Naive thymus-derived CD4-positive, alpha-beta T cell (primary cell): Measurements from ENCODE around the gene SLC22A2. TPM values are rescaled to one million over a fixed set of nuclear protein-coding genes. Genes with fewer than 3 reads are reported as not detected.
A peak's percentile ranks its signal among the peaks of the same experiment; 100 is the strongest.

Experiments used
- ATAC-seq: fragments of 150-1000 bp; cut with Tn5 transposase; 2 replicates; pipeline ENCODE4 v1.10.0; 2021; ENCODE audit warnings: mild to moderate bottlenecking, moderate library complexity
- CTCF ChIA-PET: fragments of 350-600 bp; sonication (Branson Sonifier 250); formaldehyde crosslinking; loops from one replicate; lab custom pipeline; 2021; ENCODE audit warnings: antibody characterized with exemption; lab: Charles Lee
- POLR2A ChIA-PET: fragments of 350-600 bp; sonication (Branson Sonifier 250); formaldehyde crosslinking; loops from one replicate; lab custom pipeline; 2021; ENCODE audit warnings: antibody characterized with exemption, inconsistent platforms; lab: Charles Lee
- DNase-seq, 9 donors: peaks; one replicate each; pipeline versions ENCODE4 v3.0.0 to v3.0.0-alpha.2; 2020 to 2022; ENCODE audit warnings: mixed read lengths in 1 of 9
- H3K27ac ChIP-seq: one replicate; pipeline ENCODE4 v1.7.0; 2013; ENCODE audit warnings: mild to moderate bottlenecking, low read depth, low read length, moderate library complexity
- H3K27me3 ChIP-seq, 2 donors: one replicate each; pipeline ENCODE4 v1.7.0; 2013; ENCODE audit warnings: low read length in 2 of 2, mild to moderate bottlenecking in 2 of 2, moderate library complexity in 2 of 2; ENCODE audit not compliant: control insufficient read depth in 2 of 2, insufficient read depth in 2 of 2
- H3K36me3 ChIP-seq, 3 experiments: 1 replicate in 2 of 3; 2 replicates in 1 of 3; pipeline ENCODE4 v1.7.0; 2013; ENCODE audit warnings: low read length in 3 of 3, mild to moderate bottlenecking in 3 of 3, moderate library complexity in 1 of 3; ENCODE audit not compliant: insufficient read depth in 3 of 3, control insufficient read depth in 2 of 3
- H3K4me1 ChIP-seq, 2 donors: one replicate each; pipeline ENCODE4 v1.7.0; 2013; ENCODE audit warnings: low read length in 2 of 2, mild to moderate bottlenecking in 2 of 2, moderate library complexity in 1 of 2; ENCODE audit not compliant: control insufficient read depth in 2 of 2, insufficient read depth in 2 of 2
- H3K4me3 ChIP-seq: 2 replicates; pipeline ENCODE4 v1.7.0; 2013; ENCODE audit warnings: mild to moderate bottlenecking, low read length
- H3K9me3 ChIP-seq, 3 experiments: 1 replicate in 2 of 3; 2 replicates in 1 of 3; pipeline ENCODE4 v1.7.0; 2013; ENCODE audit warnings: low read length in 3 of 3; ENCODE audit not compliant: control insufficient read depth in 2 of 3
- H3K27ac Mint-ChIP-seq, 9 donors: one replicate each; pipeline ENCODE4 v1.8.0; 2020 to 2022; ENCODE audit warnings: mixed read lengths in 9 of 9, mild to moderate bottlenecking in 8 of 9, moderate library complexity in 5 of 9, inconsistent platforms in 2 of 9
- H3K27me3 Mint-ChIP-seq, 5 donors: one replicate each; pipeline ENCODE4 v1.8.0; 2021 to 2022; ENCODE audit warnings: mixed read lengths in 5 of 5, mild to moderate bottlenecking in 1 of 5
- H3K36me3 Mint-ChIP-seq, 5 donors: one replicate each; pipeline ENCODE4 v1.8.0; 2020 to 2022; ENCODE audit warnings: mixed read lengths in 5 of 5, mild to moderate bottlenecking in 3 of 5, inconsistent platforms in 1 of 5
- H3K4me1 Mint-ChIP-seq, 7 donors: one replicate each; pipeline ENCODE4 v1.8.0; 2020 to 2022; ENCODE audit warnings: mixed read lengths in 7 of 7, mild to moderate bottlenecking in 3 of 7, inconsistent platforms in 1 of 7
- H3K4me3 Mint-ChIP-seq, 10 donors: one replicate each; pipeline ENCODE4 v1.8.0; 2020 to 2022; ENCODE audit warnings: mild to moderate bottlenecking in 10 of 10, mixed read lengths in 10 of 10, moderate library complexity in 6 of 10, inconsistent platforms in 2 of 10
- H3K9me3 Mint-ChIP-seq, 11 donors: one replicate each; pipeline ENCODE4 v1.8.0; 2020 to 2022; ENCODE audit warnings: mixed read lengths in 11 of 11, mild to moderate bottlenecking in 4 of 11, inconsistent platforms in 1 of 11, moderate library complexity in 1 of 11
- intact Hi-C, 2 donors: fragments of 100-400 bp; cut with micrococcal nuclease; formaldehyde crosslinking; loops; one replicate each; pipeline ENCODE4 v1.15.1; 2023
- polyA plus RNA-seq, 2 donors: library from polyadenylated mRNA; unstranded; fragments of 300-500 nt; fragmentation: Illumina TruSeq; gene quantifications; one replicate each; pipeline ENCODE4 v1.2.3, GENCODE V29; 2021
- total RNA-seq, 6 experiments: library from RNA in 5 of 6; stranded (reverse) in 5 of 6; gene quantifications; 1 replicate in 5 of 6; 2 replicates in 1 of 6; pipeline ENCODE4 v1.2.3 and lab custom pipeline; 2021 to 2026

SLC22A2 gene
- total and polyA plus RNA-seq, 7 experiments from 2014 or later = not detected

- CTCF ChIA-PET = no interaction called here
- H3K9me3 ChIP-seq = no peaks in the 10 kb centered on the region
- DNase-seq (no peak), ATAC-seq (no peak)
- H3K27me3 ChIP-seq = no peaks in the 10 kb centered on the region
- intact Hi-C loops = no loop called here
- no peak overlapping the region for H3K27ac ChIP-seq
- no peak overlapping the region for H3K4me3 ChIP-seq
- H3K27me3 Mint-ChIP-seq = peaks cover 0 to 27% (median 22%) of the 10 kb centered on the region in 5 donors
- H3K4me1 Mint-ChIP-seq = no peaks in the 10 kb centered on the region
- POLR2A ChIA-PET = no interaction called here
- H3K27ac Mint-ChIP-seq = no peak overlapping the region
- no peak overlapping the region for H3K4me3 Mint-ChIP-seq
- H3K4me1 ChIP-seq = no peaks in the 10 kb centered on the region
- peaks cover 0 to 15% (median 2%) of the 10 kb centered on the region in 11 donors for H3K9me3 Mint-ChIP-seq
- H3K36me3 Mint-ChIP-seq = peaks cover 0 to 5% (median 0%) of the 10 kb centered on the region in 5 donors
- no peaks in the 10 kb centered on the region for H3K36me3 ChIP-seq
Observed at GRCh38 chr6:160227038-160227768, 31.4 kb downstream of the SLC22A2 start.

DNA sequence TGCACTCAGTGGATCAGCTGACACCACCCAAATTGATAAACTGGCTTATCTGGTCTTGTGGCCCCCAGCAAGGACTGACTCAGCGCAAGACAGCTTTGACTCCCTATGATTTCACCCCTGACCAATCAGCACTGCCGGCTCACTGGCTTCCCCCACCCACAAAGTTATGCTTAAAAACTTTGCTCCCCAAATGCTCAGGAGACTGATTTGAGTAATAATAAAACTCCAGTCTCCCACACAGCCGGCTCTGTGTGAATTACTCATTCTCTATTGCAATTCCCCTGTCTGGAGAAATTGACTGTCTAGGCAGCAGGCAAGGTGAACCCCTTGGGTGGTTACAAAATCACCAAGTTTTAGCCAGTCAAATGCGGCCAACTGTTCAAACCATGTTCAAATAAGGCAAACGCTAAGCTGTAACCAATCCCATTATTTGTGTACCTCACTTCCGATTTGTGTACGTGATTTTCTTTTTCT is 32.5 kb downstream of the SLC22A2 start:
- DNase-seq (peak in 1 of 9 donors; percentile 39), ATAC-seq (no peak)
- Mint-ChIP-seq H3K27ac (no peak overlapping the region), H3K4me1 (no peaks in the 10 kb centered on the region), H3K36me3 (peaks cover 0 to 5% (median 0%) of the 10 kb centered on the region in 5 donors), H3K27me3 (peaks cover 0 to 32% (median 22%) of the 10 kb centered on the region in 5 donors), H3K9me3 (peaks cover 0 to 15% (median 2%) of the 10 kb centered on the region in 11 donors), H3K4me3 (no peak overlapping the region)
- ChIA-PET POLR2A (no interaction called here), CTCF (no interaction called here)
- Histone ChIP-seq H3K4me3 (no peak overlapping the region), H3K4me1 (no peaks in the 10 kb centered on the region), H3K9me3 (no peaks in the 10 kb centered on the region), H3K27me3 (no peaks in the 10 kb centered on the region), H3K27ac (no peak overlapping the region), H3K36me3 (no peaks in the 10 kb centered on the region)
- intact Hi-C loops = no loop called here

GRCh38 chr6:160224639-160225237 is 33.9 kb downstream of the SLC22A2 start:
- no peak overlapping the region for H3K4me3 ChIP-seq
- H3K27me3 Mint-ChIP-seq = peaks cover 2 to 24% (median 20%) of the 10 kb centered on the region in 5 donors
- H3K27ac ChIP-seq = no peak overlapping the region
- POLR2A ChIA-PET = no interaction called here
- H3K27ac Mint-ChIP-seq = no peak overlapping the region
- H3K9me3 Mint-ChIP-seq = peaks cover 0 to 10% (median under 1%) of the 10 kb centered on the region in 11 donors
- H3K36me3 Mint-ChIP-seq = peaks cover 0 to 2% (median 0%) of the 10 kb centered on the region in 5 donors
- no peaks in the 10 kb centered on the region for H3K27me3 ChIP-seq
- H3K4me1 Mint-ChIP-seq = no peaks in the 10 kb centered on the region
- H3K4me3 Mint-ChIP-seq = no peak overlapping the region
- H3K4me1 ChIP-seq = no peaks in the 10 kb centered on the region
- H3K36me3 ChIP-seq = no peaks in the 10 kb centered on the region
- DNase-seq (no peak), ATAC-seq (no peak)
- intact Hi-C loops = no loop called here
- CTCF ChIA-PET = interaction anchor here (0.6 kb wide), 1 partner anchor 254 kb away, joined by 3 read pairs; no protein-coding TSS in a partner anchor
- H3K9me3 ChIP-seq = no peaks in the 10 kb centered on the region

- no peaks in the 10 kb centered on the region for H3K9me3 ChIP-seq
- H3K36me3 ChIP-seq = no peaks in the 10 kb centered on the region
- Mint-ChIP-seq H3K27ac (no peak overlapping the region), H3K4me1 (no peaks in the 10 kb centered on the region), H3K27me3 (peaks cover 9 to 25% (median 17%) of the 10 kb centered on the region in 5 donors), H3K9me3 (peaks cover 0 to 14% (median 2%) of the 10 kb centered on the region in 11 donors), H3K36me3 (no peaks in the 10 kb centered on the region), H3K4me3 (no peak overlapping the region)
- POLR2A ChIA-PET = no interaction called here
- H3K4me1 ChIP-seq = no peaks in the 10 kb centered on the region
- DNase-seq = no peak
- ATAC-seq = no peak
- no peak overlapping the region for H3K27ac ChIP-seq
- CTCF ChIA-PET = no interaction called here
- intact Hi-C loops = no loop called here
- H3K4me3 ChIP-seq = no peak overlapping the region
- peaks cover 0 to 3% of the 10 kb centered on the region in 2 donors for H3K27me3 ChIP-seq
Observed at GRCh38 chr6:160222491-160222890, 36.1 kb downstream of the SLC22A2 start.

DNA sequence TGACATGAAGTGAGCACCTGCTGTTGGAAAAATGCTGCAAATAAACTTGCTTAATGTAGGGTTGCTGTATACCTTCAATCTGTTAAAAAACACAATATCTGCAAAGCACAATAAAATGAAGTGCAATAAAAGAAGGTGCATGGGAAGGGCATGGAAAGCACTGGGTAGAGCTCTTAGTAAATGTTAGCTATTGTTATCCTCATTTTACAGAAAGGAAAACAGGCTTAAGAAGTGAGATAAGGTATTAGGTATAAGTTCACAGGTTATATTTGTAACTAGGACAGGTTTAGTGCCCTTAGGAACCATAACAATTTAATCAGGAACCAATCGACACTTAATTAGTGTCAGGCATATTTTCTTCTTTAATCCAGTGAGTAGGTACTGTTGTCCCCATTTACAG is 36.7 kb downstream of the SLC22A2 start:
- Histone ChIP-seq H3K36me3 (no peaks in the 10 kb centered on the region), H3K27ac (no peak overlapping the region), H3K4me3 (no peak overlapping the region), H3K27me3 (peaks cover 0 to 3% of the 10 kb centered on the region in 2 donors), H3K4me1 (no peaks in the 10 kb centered on the region), H3K9me3 (no peaks in the 10 kb centered on the region)
- H3K36me3 Mint-ChIP-seq = no peaks in the 10 kb centered on the region
- peaks cover 0 to 14% (median 2%) of the 10 kb centered on the region in 11 donors for H3K9me3 Mint-ChIP-seq
- intact Hi-C loops = no loop called here
- CTCF ChIA-PET = interaction anchor here (0.8 kb wide), 1 partner anchor 233 kb away, joined by 3 read pairs; no protein-coding TSS in a partner anchor
- no peak overlapping the region for H3K4me3 Mint-ChIP-seq
- POLR2A ChIA-PET = no interaction called here
- H3K27ac Mint-ChIP-seq = no peak overlapping the region
- no peaks in the 10 kb centered on the region for H3K4me1 Mint-ChIP-seq
- DNase-seq (no peak), ATAC-seq (no peak)
- H3K27me3 Mint-ChIP-seq = peaks cover 9 to 31% (median 23%) of the 10 kb centered on the region in 5 donors

GRCh38 chr6:160221423-160221822 is 37.2 kb downstream of the SLC22A2 start:
- H3K4me1 Mint-ChIP-seq = no peaks in the 10 kb centered on the region
- no peak overlapping the region for H3K27ac Mint-ChIP-seq
- peaks cover 0 to 3% of the 10 kb centered on the region in 2 donors for H3K27me3 ChIP-seq
- DNase-seq = no peak
- H3K9me3 ChIP-seq = no peaks in the 10 kb centered on the region
- peaks cover 0 to 14% (median 2%) of the 10 kb centered on the region in 11 donors for H3K9me3 Mint-ChIP-seq
- no peaks in the 10 kb centered on the region for H3K4me1 ChIP-seq
- H3K4me3 Mint-ChIP-seq = no peak overlapping the region
- no peaks in the 10 kb centered on the region for H3K36me3 ChIP-seq
- ATAC-seq = no peak
- H3K36me3 Mint-ChIP-seq = no peaks in the 10 kb centered on the region
- H3K27me3 Mint-ChIP-seq = peaks cover 9 to 33% (median 25%) of the 10 kb centered on the region in 5 donors
- intact Hi-C loops = no loop called here
- ChIA-PET CTCF (interaction anchor here (0.8 kb wide), 1 partner anchor 233 kb away, joined by 3 read pairs; no protein-coding TSS in a partner anchor), POLR2A (no interaction called here)
- no peak overlapping the region for H3K27ac ChIP-seq
- H3K4me3 ChIP-seq = no peak overlapping the region
